B cell (primary cell): ENCODE results near the gene PLEKHG3. TPM values are rescaled to one million over a fixed set of nuclear protein-coding genes. Genes with fewer than 3 reads are reported as not detected.

ENCODE experiments used
- ATAC-seq: fragments of 200-7000 bp; cut with Tn5 transposase; one replicate; pipeline ENCODE4 v1.10.0; 2021; ENCODE audit warnings: low read depth, mild to moderate bottlenecking, moderate number of reproducible peaks, moderate library complexity
- CTCF ChIA-PET: fragments of 350-600 bp; sonication (Branson Sonifier 250); formaldehyde crosslinking; loops from one replicate; lab custom pipeline; 2021; ENCODE audit warnings: antibody characterized with exemption, inconsistent platforms; lab: Charles Lee
- POLR2A ChIA-PET: fragments of 350-600 bp; sonication (Branson Sonifier 250); formaldehyde crosslinking; loops from one replicate; lab custom pipeline; 2021; ENCODE audit warnings: antibody characterized with exemption; lab: Charles Lee
- DNase-seq: peaks from one replicate; pipeline ENCODE4 v3.0.0; 2013
- H2AFZ ChIP-seq: 2 replicates; pipeline ENCODE4 v1.6.1; 2012; ENCODE audit warnings: mild to moderate bottlenecking, low read depth, low read length; ENCODE audit not compliant: insufficient read depth, poor library complexity, severe bottlenecking
- H3K27ac ChIP-seq, 2 donors: 1 replicate in 1 of 2; 2 replicates in 1 of 2; pipeline ENCODE4 v1.5.1; 2012 to 2013; ENCODE audit warnings: low read length in 2 of 2, mild to moderate bottlenecking in 2 of 2, moderate library complexity in 1 of 2
- H3K27me3 ChIP-seq, 4 experiments: fragments of 200-600 bp in 1 of 4; sonication (generic) in 1 of 4; replicated peaks in 1 of 4; 1 replicate in 2 of 4; 2 replicates in 2 of 4; pipeline versions ENCODE4 v1.6.1 to v1.7.0; 2013 to 2016; ENCODE audit warnings: low read length in 3 of 4, mild to moderate bottlenecking in 2 of 4, mixed read lengths in 1 of 4, moderate library complexity in 1 of 4; ENCODE audit not compliant: insufficient read depth in 4 of 4, control insufficient read depth in 3 of 4; ENCODE audit errors: control extremely low read depth in 1 of 4
- H3K36me3 ChIP-seq, 2 experiments: replicated peaks in 1 of 2; 1 replicate in 1 of 2; 2 replicates in 1 of 2; pipeline versions ENCODE4 v1.6.1 to v1.7.1; 2013; ENCODE audit warnings: low read length in 1 of 2; ENCODE audit not compliant: insufficient read depth in 2 of 2, control insufficient read depth in 1 of 2; ENCODE audit errors: control extremely low read depth in 1 of 2, extremely low read depth in 1 of 2
- H3K4me1 ChIP-seq, 2 donors: fragments of 200-600 bp in 1 of 2; sonication (generic) in 1 of 2; 1 replicate in 1 of 2; 2 replicates in 1 of 2; pipeline versions ENCODE4 v1.5.1 to v1.6.1; 2013 to 2017; ENCODE audit warnings: low read length in 2 of 2; ENCODE audit not compliant: control insufficient read depth in 2 of 2, insufficient read depth in 2 of 2
- H3K4me2 ChIP-seq: replicated peaks from 2 replicates; pipeline ENCODE3; 2012; ENCODE audit warnings: mild to moderate bottlenecking, low read depth, low read length; ENCODE audit not compliant: poor library complexity, severe bottlenecking
- H3K4me3 ChIP-seq, 5 experiments: fragments of 200-600 bp in 1 of 5; sonication (generic) in 1 of 5; 1 replicate in 3 of 5; 2 replicates in 2 of 5; pipeline versions ENCODE4 v1.5.1 to v1.7.0; 2011 to 2016; ENCODE audit warnings: low read length in 4 of 5, mild to moderate bottlenecking in 4 of 5, low read depth in 2 of 5, control low read depth in 1 of 5, moderate library complexity in 1 of 5; ENCODE audit not compliant: insufficient read depth in 1 of 5; ENCODE audit errors: control extremely low read depth in 1 of 5, extremely low read depth in 1 of 5
- H3K79me2 ChIP-seq: fragments of 200-600 bp; sonication (generic); one replicate; pipeline ENCODE4 v1.6.0; 2016; ENCODE audit warnings: low read length; ENCODE audit not compliant: control insufficient read depth, insufficient read depth
- H3K9ac ChIP-seq: fragments of 200-600 bp; sonication (generic); 2 replicates; pipeline ENCODE4 v1.6.1; 2017; ENCODE audit warnings: mild to moderate bottlenecking, low read length, moderate library complexity
- H3K9me3 ChIP-seq, 3 donors: one replicate each; pipeline versions ENCODE4 v1.6.1 to v1.7.1; 2013; ENCODE audit warnings: low read length in 2 of 3; ENCODE audit not compliant: control insufficient read depth in 2 of 3, insufficient read depth in 1 of 3; ENCODE audit errors: control extremely low read depth in 1 of 3
- H4K20me1 ChIP-seq: 2 replicates; pipeline ENCODE4 v1.6.0; 2012; ENCODE audit warnings: mild to moderate bottlenecking, low read length; ENCODE audit not compliant: insufficient read depth, control insufficient read depth, poor library complexity, severe bottlenecking
- H3K27ac Mint-ChIP-seq: one replicate; pipeline ENCODE4 v1.8.0; 2021; ENCODE audit warnings: mixed read lengths
- H3K27me3 Mint-ChIP-seq: one replicate; pipeline ENCODE4 v1.8.0; 2021; ENCODE audit warnings: mixed read lengths
- H3K4me1 Mint-ChIP-seq: one replicate; pipeline ENCODE4 v1.8.0; 2021; ENCODE audit warnings: mixed read lengths
- H3K4me3 Mint-ChIP-seq: one replicate; pipeline ENCODE4 v1.8.0; 2021; ENCODE audit warnings: mixed read lengths
- H3K9me3 Mint-ChIP-seq: one replicate; pipeline ENCODE4 v1.8.0; 2022; ENCODE audit warnings: mixed read lengths; ENCODE audit not compliant: insufficient read depth
- CTCF ChIP-seq: fragments of 200-600 bp; IDR thresholded peaks from one replicate; pipeline ENCODE4 v1.8.0; 2022; ENCODE audit warnings: antibody characterized with exemption, mild to moderate bottlenecking
- EZH2 ChIP-seq: IDR thresholded peaks from 2 replicates; pipeline ENCODE4 v1.6.1; 2012; ENCODE audit warnings: borderline replicate concordance, low read depth, mild to moderate bottlenecking, moderate library complexity, low read length; ENCODE audit not compliant: insufficient read depth, poor library complexity, severe bottlenecking
- WGBS: methylation state at CpG from one replicate; pipeline ENCODE4 v1.1.5; 2013; ENCODE audit warnings: missing lambda C conversion rate; ENCODE audit not compliant: insufficient coverage; 5-methylcytosine and 5-hydroxymethylcytosine counted together
- intact Hi-C: fragments of 100-400 bp; cut with micrococcal nuclease; formaldehyde crosslinking; loops from one replicate; pipeline ENCODE4 v1.10.0; 2022
- polyA plus RNA-seq: library from polyadenylated mRNA; depleted of rRNA; stranded (reverse); fragments of >200 nt; gene quantifications from 2 replicates; pipeline ENCODE4 v1.2.3, GENCODE V29; 2012
- total RNA-seq, 2 donors: library from RNA; stranded (reverse); fragments of 120-200 nt in 1 of 2; gene quantifications; 1 replicate in 1 of 2; 2 replicates in 1 of 2; pipeline versions ENCODE4 v1.2.3 to v1.2.4, GENCODE V29; 2013 to 2022

The PLEKHG3 gene
- total and polyA plus RNA-seq, 2 donors (not counting 1 experiment from before 2014, with no cell fraction given): 0.12 to 0.25 TPM

GRCh38 chr14:64764641-64765520 is 60.7 kb downstream of the PLEKHG3 start:
- peaks cover 6% of the 10 kb centered on the region in 2 donors for H3K4me1 ChIP-seq
- H3K9me3 Mint-ChIP-seq: no peaks in the 10 kb centered on the region
- H2AFZ ChIP-seq: peak overlapping the region; percentile 56
- peak; percentile 73 for ATAC-seq
- H3K4me3 ChIP-seq: peak overlapping the region in 1 of 5 experiments; percentile 15
- intact Hi-C loops: loop anchor here (5.0 kb wide), 2 partner anchors 127 to 423 kb away; no protein-coding TSS in a partner anchor
- H4K20me1 ChIP-seq: no peaks in the 10 kb centered on the region
- H3K79me2 ChIP-seq: no peaks in the 10 kb centered on the region
- WGBS: 38% methylated on average over 21 of the region's 29 CpGs
- ChIA-PET CTCF (interaction anchor here (0.5 to 2.3 kb wide), 12 partner anchors 9 to 421 kb away, joined by 3 to 12 read pairs (median 4); partner anchors contain the start of gene HSPA2), POLR2A (no interaction called here)
- H3K4me3 Mint-ChIP-seq: peak overlapping the region; percentile 54
- H3K27me3 Mint-ChIP-seq: peaks cover 30% of the 10 kb centered on the region
- no peak overlapping the region for H3K9ac ChIP-seq
- H3K27ac ChIP-seq: no peak overlapping the region
- peak overlapping the region; percentile 72 for H3K4me2 ChIP-seq
- H3K27me3 ChIP-seq: peaks cover 0 to 14% (median 6%) of the 10 kb centered on the region in 4 experiments
- no peaks in the 10 kb centered on the region for H3K9me3 ChIP-seq
- H3K27ac Mint-ChIP-seq: no peak overlapping the region
- TF ChIP-seq EZH2: no peak
- peak; percentile 73 for TF ChIP-seq CTCF
- H3K36me3 ChIP-seq: no peaks in the 10 kb centered on the region
- DNase-seq: peak; percentile 73
- H3K4me1 Mint-ChIP-seq: peaks cover 13% of the 10 kb centered on the region
